Right cardiac atrium (tissue), 5 donors: ENCODE results near the gene KIF21A. TPM values are rescaled to one million over a fixed set of nuclear protein-coding genes. Genes with fewer than 3 reads are reported as not detected.

ENCODE experiments used
- ATAC-seq, 2 donors: fragments of 200-7000 bp; cut with Tn5 transposase; one replicate each; pipeline versions ENCODE4 v1.8.0 to v1.9.1; 2020; ENCODE audit warnings: moderate library complexity in 2 of 2, mild to moderate bottlenecking in 1 of 2
- DNase-seq, 3 donors: peaks; one replicate each; pipeline ENCODE4 v3.0.0-alpha.2; 2020
- H3K27ac ChIP-seq: one replicate; pipeline ENCODE4 v1.5.1; 2013; ENCODE audit warnings: mild to moderate bottlenecking, low read length, control low read depth, moderate library complexity
- H3K27me3 ChIP-seq: one replicate; pipeline ENCODE4 v1.6.1; 2013; ENCODE audit not compliant: control insufficient read depth, insufficient read depth
- H3K4me1 ChIP-seq: one replicate; pipeline ENCODE4 v1.6.1; 2013; ENCODE audit warnings: low read length; ENCODE audit not compliant: control insufficient read depth, insufficient read depth
- H3K4me3 ChIP-seq: one replicate; pipeline ENCODE4 v1.5.1; 2013; ENCODE audit warnings: low read length, control low read depth
- H3K9me3 ChIP-seq: one replicate; pipeline ENCODE4 v1.6.1; 2013; ENCODE audit warnings: low read length; ENCODE audit not compliant: control insufficient read depth
- WGBS: extraction: QIAGEN DNeasy Blood & Tissue Kit; methylation state at CpG from one replicate; pipeline ENCODE4 v1.1.7; 2013; 5-methylcytosine and 5-hydroxymethylcytosine counted together
- intact Hi-C, 4 donors: fragments of 100-400 bp; cut with DNase I; formaldehyde crosslinking; loops; one replicate each; pipeline versions ENCODE4 v1.11.0 to v1.14.0; 2022 to 2023
- polyA plus RNA-seq: library from polyadenylated mRNA; stranded (reverse); fragments of 200-250 nt; gene quantifications from one replicate; pipeline ENCODE4 v1.2.3, GENCODE V29; 2013
- total RNA-seq, 4 donors: library from RNA; stranded (reverse); fragmentation: NEBNext Ultra II Directional; extraction: Animal tissue kit (Norgen Biotek cat#: 25700); gene quantifications; one replicate each; pipeline ENCODE4 v1.2.1, GENCODE V29; 2021
- donor health status: healthy with polysubstance abuse.
- donor health status: DM: no; HTN: yes; CAD: no.
- donor health status: DM: no; HTN: no; CAD: no.
- donor health status: DM: no; HTN: yes; CAD: no; lungs with severe emphysema.
- donor health status: DM: yes; HTN: yes; CAD: no.

The KIF21A gene
- total and polyA plus RNA-seq, 5 donors, result 26.1 to 58.7 (median 41.2) TPM

DNA sequence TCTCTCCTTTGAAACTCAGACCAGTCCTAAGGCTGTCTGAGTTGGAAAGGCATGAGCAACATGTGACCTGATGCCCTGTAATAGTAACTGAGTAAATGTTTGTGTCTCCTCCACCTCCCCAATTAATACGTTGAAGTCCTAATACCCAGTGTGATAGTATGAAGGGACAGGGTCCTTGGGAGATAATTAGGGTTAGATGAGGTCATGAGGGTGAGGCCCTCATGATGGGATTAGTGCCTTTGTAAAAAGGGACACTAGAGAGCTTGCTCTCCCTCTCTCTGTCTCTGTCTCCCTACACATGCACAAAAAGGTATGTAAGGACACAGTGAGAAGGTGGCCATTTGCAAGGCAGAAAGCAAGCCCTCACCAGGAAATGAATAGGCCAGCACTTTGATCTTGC, 18.1 kb upstream of the KIF21A start:
- H3K27me3 ChIP-seq, result no peaks in the 10 kb centered on the region
- intact Hi-C loops, result no loop called here
- 83% methylated on average over 1 of the region's 1 CpG for WGBS
- no peak for ATAC-seq
- H3K4me3 ChIP-seq, result no peak overlapping the region
- H3K4me1 ChIP-seq, result no peaks in the 10 kb centered on the region
- no peak for DNase-seq
- no peak overlapping the region for H3K27ac ChIP-seq
- H3K9me3 ChIP-seq, result no peaks in the 10 kb centered on the region

DNA sequence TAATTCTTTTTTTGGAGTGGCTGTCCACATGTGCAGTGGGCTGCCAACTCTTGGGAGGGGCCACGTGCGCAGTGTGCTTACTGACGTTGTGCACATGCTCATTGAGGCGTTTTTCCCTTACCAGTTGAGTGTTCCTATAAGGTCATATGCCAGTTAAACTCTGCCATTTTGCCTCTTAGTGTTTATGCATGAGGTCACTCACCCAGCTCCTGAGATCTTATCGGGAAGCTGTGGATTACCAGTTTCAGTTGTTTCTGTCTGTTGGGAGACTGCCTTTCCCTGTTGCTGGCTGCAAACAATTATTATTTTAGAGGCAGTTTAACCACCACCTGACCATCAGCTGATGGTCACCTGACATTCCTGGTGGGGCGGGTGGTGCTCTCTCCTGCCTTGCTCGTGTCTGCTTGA, 16.1 kb upstream of the KIF21A start:
- no peaks in the 10 kb centered on the region for H3K4me1 ChIP-seq
- H3K27ac ChIP-seq, result no peak overlapping the region
- no peaks in the 10 kb centered on the region for H3K27me3 ChIP-seq
- H3K4me3 ChIP-seq, result no peak overlapping the region
- 81% methylated on average over 7 of the region's 7 CpGs for WGBS
- ATAC-seq (no peak), DNase-seq (no peak)
- intact Hi-C loops, result no loop called here
- no peaks in the 10 kb centered on the region for H3K9me3 ChIP-seq

DNA sequence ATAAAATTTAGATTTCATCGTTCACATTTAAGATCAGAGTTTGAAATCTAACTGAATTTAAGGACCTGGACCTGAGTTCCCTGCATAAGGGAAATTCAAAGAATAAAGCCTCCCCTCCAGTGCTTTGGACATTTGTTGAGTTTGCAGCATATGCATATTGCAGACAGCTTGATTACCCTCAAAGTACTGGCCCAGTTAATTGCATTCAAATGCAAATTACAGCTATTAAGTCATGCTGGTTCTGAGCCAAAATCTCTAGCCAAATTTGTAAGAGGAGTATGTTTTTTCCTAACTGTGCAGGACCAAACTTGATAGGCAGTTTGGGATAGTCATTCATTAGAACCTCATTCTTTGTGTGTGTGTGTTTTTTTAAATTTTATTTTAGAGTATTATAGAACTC, 9.1 kb upstream of the KIF21A start:
- no peaks in the 10 kb centered on the region for H3K27me3 ChIP-seq
- H3K4me1 ChIP-seq, result no peaks in the 10 kb centered on the region
- 28% methylated on average over 1 of the region's 1 CpG for WGBS
- ATAC-seq, result no peak
- H3K9me3 ChIP-seq, result no peaks in the 10 kb centered on the region
- intact Hi-C loops, result no loop called here
- H3K4me3 ChIP-seq, result no peak overlapping the region
- no peak overlapping the region for H3K27ac ChIP-seq
- DNase-seq, result no peak

DNA sequence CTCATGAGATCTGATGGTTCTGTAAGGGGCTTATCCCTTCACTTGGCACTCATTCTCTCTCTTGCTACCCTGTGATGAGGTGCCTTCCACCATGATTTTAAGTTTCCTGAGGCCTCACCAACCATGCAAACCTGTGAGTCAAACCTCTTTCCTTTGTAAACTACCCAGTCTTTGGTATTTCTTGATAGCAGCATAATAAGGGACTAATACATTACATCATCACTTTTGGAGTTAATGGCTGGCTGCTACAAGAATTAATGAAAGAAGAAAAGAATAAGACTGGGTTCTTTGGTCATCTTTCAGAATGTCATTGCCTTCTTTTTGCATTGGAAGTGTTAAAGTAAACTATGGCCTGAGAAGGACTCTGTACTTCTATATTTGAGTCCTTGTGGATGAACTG, 5.1 kb upstream of the KIF21A start:
- H3K9me3 ChIP-seq, result no peaks in the 10 kb centered on the region
- H3K27ac ChIP-seq, result no peak overlapping the region
- ATAC-seq (no peak), DNase-seq (no peak)
- no peaks in the 10 kb centered on the region for H3K4me1 ChIP-seq
- H3K27me3 ChIP-seq, result no peaks in the 10 kb centered on the region
- H3K4me3 ChIP-seq, result no peak overlapping the region
- intact Hi-C loops, result no loop called here

DNA sequence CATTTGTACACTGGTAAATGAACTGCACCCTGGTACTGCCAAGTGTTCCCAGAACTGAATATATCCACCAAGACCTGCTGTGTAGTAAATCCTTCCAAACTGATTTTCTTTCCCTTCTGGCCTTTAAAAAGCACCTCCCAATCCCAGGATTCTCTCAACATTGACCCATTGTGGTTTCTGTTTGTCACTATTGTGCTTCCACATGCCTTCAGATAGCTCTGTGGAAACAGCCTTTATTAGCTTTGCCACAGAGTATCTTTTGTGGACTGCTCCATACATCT, 949 bp upstream of the KIF21A start:
- intact Hi-C loops, result no loop called here
- Histone ChIP-seq H3K4me1 (peaks cover 2% of the 10 kb centered on the region), H3K27me3 (no peaks in the 10 kb centered on the region), H3K9me3 (no peaks in the 10 kb centered on the region), H3K4me3 (peak overlapping the region; percentile 82), H3K27ac (peak overlapping the region; percentile 72)
- no peak for ATAC-seq
- DNase-seq, result no peak

DNA sequence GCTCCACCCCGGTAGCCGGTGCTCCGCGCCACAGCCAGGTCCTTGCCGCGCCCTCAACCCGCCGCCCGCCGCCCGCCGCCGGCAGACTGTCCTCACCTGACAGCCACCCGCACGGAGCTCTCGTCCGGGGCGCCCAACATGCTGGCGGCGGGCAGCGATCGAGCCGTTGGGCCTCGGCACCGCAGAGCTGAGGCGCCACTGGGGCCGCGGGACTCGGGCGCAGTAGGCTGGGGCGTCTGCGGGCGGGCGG, 164 bp downstream of the KIF21A start:
- under 1% methylated on average over 34 of the region's 34 CpGs for WGBS
- H3K27ac ChIP-seq, result peak overlapping the region; percentile 81
- no peak for ATAC-seq
- no peaks in the 10 kb centered on the region for H3K27me3 ChIP-seq
- H3K4me1 ChIP-seq, result peaks cover 2% of the 10 kb centered on the region
- DNase-seq, result no peak
- peak overlapping the region; percentile 82 for H3K4me3 ChIP-seq
- no peaks in the 10 kb centered on the region for H3K9me3 ChIP-seq
- intact Hi-C loops, result no loop called here

DNA sequence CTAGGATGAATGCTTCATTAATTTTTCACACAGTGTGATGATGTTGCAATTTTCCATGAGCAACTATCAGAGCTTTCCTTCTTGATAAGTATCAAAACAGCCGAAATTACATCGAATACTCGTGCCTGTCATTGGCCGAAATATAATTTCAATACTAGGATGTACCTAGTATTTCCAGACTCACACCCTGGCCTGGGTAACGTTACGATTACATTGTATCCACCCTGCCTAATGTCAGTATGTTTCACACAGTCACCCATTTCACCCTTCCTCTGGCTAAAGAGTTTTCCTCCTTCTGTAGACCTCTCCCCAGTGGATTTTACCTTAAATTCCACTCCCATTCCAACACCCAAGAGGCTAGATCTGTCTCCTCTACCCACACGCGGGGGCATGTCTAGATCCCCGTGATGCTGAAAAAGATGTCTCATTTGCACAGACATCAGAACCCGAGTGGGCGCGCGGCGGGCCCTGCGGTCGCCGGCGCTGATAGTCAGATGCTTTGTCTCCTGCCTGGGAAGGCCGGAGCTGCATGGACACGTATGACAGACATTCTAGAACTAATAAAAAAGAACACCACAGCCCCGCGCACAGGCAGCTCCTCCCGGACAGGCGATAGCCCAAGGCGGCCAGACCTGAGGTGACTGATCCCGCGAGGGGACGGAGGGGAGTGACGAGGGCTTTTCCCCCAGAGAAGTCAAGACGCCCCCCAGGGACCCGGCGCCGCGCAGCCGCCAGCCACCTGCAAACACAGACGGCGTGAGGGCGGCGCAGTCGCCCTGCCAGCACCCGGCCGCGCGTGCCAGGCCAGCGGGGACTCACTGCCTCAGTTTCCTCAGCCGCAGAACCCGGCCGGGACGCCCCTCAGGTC, 723 bp downstream of the KIF21A start:
- peak; percentile 51 to 81 (median 77) for DNase-seq
- H3K9me3 ChIP-seq, result no peaks in the 10 kb centered on the region
- peak overlapping the region; percentile 81 for H3K27ac ChIP-seq
- H3K27me3 ChIP-seq, result no peaks in the 10 kb centered on the region
- peak; percentile 8 to 24 for ATAC-seq
- intact Hi-C loops, result no loop called here
- WGBS, result under 1% methylated on average over 49 of the region's 49 CpGs
- peak overlapping the region; percentile 82 for H3K4me3 ChIP-seq
- peaks cover 2% of the 10 kb centered on the region for H3K4me1 ChIP-seq

DNA sequence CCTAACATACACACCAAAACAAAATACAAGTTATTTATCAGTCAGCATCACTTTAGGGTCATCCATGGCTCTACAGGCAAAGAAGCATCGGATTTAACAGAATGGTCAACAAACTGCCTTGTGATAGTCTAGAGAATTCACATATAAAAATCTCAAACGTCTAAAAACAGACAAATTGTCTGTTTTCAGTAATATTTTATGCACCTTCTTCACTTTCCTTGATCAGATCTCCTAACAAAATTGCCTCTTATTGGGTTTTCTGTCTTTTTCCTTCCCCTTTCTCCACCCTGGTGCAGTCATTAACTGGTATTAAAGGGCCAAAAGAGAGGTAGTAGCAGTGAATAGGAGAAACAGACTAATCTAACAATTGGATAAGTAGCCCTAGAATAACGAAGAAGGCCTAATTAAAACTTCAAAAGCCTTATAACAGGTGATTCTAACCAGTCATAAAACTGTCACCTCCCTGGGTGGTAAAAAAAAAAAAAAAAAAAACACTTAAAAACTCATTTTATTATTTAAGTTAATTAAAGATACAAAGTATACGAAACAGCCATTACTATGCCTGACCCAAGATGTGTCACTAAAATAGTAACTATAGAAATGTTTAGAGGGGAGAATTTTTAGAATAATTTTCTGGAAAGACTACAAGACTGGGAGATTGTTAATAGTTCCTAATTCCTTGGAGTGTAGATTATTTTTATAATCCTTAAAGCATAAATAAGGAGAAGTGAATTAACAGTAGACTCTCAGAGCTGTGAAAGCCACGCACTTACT, 1.5 kb downstream of the KIF21A start:
- no peaks in the 10 kb centered on the region for H3K9me3 ChIP-seq
- no peak overlapping the region for H3K27ac ChIP-seq
- peaks cover 3% of the 10 kb centered on the region for H3K4me1 ChIP-seq
- no peak for ATAC-seq
- no peak for DNase-seq
- H3K4me3 ChIP-seq, result peak overlapping the region; percentile 82
- intact Hi-C loops, result no loop called here
- 42% methylated on average over 5 of the region's 5 CpGs for WGBS
- no peaks in the 10 kb centered on the region for H3K27me3 ChIP-seq

DNA sequence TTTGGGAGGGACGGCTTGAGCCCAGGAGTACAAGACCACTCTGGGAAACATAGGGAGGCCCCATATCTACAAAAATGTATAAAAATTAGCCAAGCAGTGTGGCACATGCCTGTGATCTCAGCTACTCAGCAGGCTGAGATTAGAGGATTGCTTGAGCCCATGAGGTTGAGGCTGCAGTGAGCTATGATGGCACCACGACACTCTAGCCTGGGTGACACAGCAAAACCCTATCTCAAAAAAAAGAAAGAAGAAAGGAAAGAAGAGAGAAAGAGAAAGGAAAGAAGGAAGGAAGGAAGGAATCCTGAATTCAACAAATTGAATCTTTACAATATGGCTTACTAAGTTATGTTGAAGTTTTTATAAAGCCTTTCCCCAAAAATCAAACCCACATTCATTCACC, 2.1 kb downstream of the KIF21A start:
- peak overlapping the region; percentile 80 for H3K27ac ChIP-seq
- no peak for ATAC-seq
- no peak for DNase-seq
- H3K4me1 ChIP-seq, result peaks cover 4% of the 10 kb centered on the region
- no peaks in the 10 kb centered on the region for H3K9me3 ChIP-seq
- intact Hi-C loops, result no loop called here
- H3K4me3 ChIP-seq, result peak overlapping the region; percentile 36
- WGBS, result 57% methylated on average over 2 of the region's 2 CpGs
- H3K27me3 ChIP-seq, result no peaks in the 10 kb centered on the region

DNA sequence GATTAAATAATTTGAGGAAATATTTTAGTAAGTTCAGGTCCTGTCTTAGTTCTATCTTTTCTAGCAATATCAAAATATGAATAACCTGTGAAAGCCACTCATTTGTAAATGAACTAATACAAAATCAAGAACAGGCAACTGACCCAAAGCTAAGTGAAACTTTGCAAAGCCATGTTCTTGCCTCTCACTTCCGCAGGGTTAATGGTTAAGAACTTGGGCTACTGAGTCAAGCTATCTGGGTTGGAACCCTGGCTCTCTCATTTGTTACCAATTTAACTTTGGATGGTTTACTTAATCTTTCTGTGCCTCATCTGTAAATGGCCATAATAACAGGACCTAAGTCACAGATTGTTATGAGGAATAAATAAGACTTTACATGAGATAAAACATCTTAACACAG, 2.8 kb downstream of the KIF21A start:
- Histone ChIP-seq H3K4me1 (peaks cover 4% of the 10 kb centered on the region), H3K4me3 (no peak overlapping the region), H3K27ac (peak overlapping the region; percentile 26), H3K27me3 (no peaks in the 10 kb centered on the region), H3K9me3 (no peaks in the 10 kb centered on the region)
- intact Hi-C loops, result no loop called here
- 91% methylated on average over 1 of the region's 1 CpG for WGBS
- no peak for DNase-seq
- ATAC-seq, result no peak

DNA sequence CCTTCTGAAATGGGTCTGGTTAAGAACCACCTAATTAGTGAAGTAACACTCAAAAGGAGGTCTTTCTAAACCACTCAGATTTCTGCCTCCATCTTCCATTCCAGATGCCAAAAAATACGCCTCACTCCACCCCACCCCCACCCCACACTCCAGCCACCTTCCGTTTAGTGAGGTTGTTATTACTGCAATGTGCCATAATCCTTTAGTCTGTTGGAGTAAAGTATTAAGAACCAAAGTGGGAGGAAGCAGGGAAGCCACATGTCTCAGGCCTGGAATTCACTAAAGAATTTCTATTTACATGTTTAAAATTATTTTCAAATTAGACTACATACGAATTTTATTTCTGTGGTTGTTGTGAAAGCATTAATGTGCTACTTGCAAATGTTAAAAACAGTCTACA, 7.4 kb downstream of the KIF21A start:
- Histone ChIP-seq H3K9me3 (no peaks in the 10 kb centered on the region), H3K4me3 (no peak overlapping the region), H3K4me1 (peaks cover 4% of the 10 kb centered on the region), H3K27ac (no peak overlapping the region), H3K27me3 (no peaks in the 10 kb centered on the region)
- ATAC-seq, result no peak
- WGBS, result 87% methylated on average over 3 of the region's 3 CpGs
- intact Hi-C loops, result no loop called here
- no peak for DNase-seq
